HG03097 (cell line): ENCODE data around the gene BOLA1.
A peak's percentile ranks its signal among the peaks of the same experiment; 100 is the strongest.
"Not testable (repeated sequence)": the region's sequence is repeated elsewhere in the genome, so short reads cannot be mapped to it uniquely, and the experiment has no call there.

ENCODE experiments used
- ATAC-seq: cut with Tn5 transposase; IDR thresholded peaks from one replicate; pipeline ENCODE4 v1.9.1; 2021; ENCODE audit not compliant: unreplicated experiment, low FRiP score

BOLA1 gene

DNA sequence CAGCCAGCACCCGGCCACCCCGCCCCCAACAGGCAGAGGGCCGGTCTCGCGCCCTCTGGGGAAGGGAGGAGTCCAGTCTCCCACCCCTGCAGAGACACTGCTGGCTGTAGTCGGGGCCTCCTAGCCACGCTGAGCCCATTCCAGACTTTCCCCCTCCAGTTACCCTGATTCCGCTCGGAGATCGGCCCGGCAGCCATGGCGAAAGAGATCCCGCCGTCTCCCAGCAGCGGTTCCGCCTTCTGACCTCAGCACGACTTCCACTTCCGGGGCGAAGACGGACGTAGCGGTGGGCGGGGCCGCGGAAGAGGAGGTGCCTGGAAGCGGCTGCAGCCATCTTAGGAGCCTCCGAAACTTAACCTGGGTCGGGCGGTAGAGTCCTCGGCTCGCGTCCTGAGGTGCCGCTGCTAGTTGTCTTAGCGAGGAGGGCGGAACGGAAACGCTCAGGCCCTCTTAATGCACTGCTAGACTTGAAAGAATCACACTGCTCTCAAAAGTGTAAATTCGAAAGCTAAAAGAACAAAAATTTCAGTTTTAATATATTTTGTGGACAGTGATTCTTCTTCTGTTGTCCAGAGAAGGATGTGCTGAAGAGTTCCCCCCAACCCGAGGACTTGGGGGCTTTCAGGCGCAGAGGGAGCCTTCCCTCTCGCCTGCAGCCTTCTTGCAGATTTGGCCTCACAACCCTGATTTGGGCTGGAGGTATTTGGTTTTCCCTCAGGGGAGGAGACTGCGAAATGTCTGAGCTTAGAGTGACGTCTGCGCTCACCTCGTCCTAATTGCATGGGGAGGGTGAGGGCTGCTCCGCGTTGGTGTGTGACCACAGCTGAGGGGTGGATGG, 28.4 kb downstream of the BOLA1 start, which contains the start of gene SF3B4:
SF3B4 (minus strand) TSS at position 241 of the 838 bp plus-strand sequence; CDS start at position 197, 44 bp downstream.
- ATAC-seq = peak; percentile 77

DNA sequence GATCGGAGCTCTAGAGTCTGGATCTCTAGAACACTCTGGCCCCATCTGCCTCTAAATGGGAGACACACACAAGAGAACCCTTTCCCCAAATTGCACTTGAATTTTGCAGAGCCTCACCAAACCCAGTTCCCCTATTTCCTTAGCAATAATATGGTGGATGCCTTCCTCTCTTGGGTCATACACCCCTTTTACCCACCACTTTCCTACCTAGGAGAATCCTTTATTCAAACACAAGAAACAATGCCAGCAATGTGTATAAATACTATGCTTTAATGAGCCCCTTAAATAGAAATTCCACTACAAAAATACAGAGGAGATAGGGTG, 29.0 kb downstream of the BOLA1 start:
- no peak for ATAC-seq

DNA sequence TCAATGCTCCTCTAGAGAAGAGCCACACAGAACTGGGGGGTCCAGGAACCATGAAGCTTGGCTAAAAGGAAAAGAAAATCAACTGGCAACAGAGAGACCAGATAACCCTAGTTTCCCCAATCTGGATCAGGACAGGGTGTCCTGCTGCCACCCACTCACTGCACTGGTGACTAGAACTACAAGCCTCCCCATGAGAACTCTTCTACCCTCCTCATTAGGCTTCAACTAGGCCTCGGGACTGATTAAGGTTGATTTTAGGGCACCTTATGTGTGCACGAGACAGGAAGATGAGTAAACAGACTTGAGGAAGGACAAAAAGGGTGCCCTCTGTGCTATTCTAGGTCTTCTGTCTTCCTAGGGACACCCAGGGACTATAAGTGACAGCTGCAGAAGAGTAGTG, 30.5 kb downstream of the BOLA1 start:
- no peak for ATAC-seq

- ATAC-seq = no peak
Measured at GRCh38 chr1:149931212-149931790, 31.9 kb downstream of the BOLA1 start.

DNA sequence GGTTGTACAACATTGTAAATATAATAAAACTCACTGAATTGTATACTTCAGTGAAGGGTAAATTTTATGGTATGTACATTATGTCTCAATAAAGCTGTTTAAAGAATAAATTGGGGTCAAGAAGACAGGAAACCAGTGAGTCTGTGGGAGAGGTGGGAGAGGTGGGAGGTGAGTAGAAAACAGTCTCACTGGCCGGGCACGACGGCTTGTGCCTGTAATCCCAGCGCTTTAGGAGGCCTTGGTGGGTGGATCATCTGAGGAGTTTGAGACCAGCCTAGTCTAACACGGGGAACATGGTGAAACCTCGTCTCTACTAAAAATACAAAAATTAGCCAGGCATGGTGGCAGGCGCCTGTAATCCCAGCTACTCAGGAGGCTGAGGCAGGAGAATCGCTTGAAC, 33.1 kb downstream of the BOLA1 start:
- no peak for ATAC-seq

GRCh38 chr1:149933208-149933607, 33.8 kb downstream of the BOLA1 start:
- no peak for ATAC-seq

GRCh38 chr1:149934356-149934755, 35.0 kb downstream of the BOLA1 start:
- no peak for ATAC-seq

GRCh38 chr1:149936170-149936991, 37.0 kb downstream of the BOLA1 start, which contains the start of gene MTMR11:
Gene MTMR11 (minus strand): TSS chr1:149936879. CDS start chr1:149936647, 232 bp downstream.
- no peak for ATAC-seq

GRCh38 chr1:149936992-149937705, 37.8 kb downstream of the BOLA1 start:
- ATAC-seq = no peak

- ATAC-seq = no peak
Measured at GRCh38 chr1:149937759-149938158, 38.4 kb downstream of the BOLA1 start.

- ATAC-seq = not testable (repeated sequence)
Measured at GRCh38 chr1:149938668-149939003, 39.3 kb downstream of the BOLA1 start.

- ATAC-seq = no peak
Measured at GRCh38 chr1:149940427-149940826, 41.1 kb downstream of the BOLA1 start.

DNA sequence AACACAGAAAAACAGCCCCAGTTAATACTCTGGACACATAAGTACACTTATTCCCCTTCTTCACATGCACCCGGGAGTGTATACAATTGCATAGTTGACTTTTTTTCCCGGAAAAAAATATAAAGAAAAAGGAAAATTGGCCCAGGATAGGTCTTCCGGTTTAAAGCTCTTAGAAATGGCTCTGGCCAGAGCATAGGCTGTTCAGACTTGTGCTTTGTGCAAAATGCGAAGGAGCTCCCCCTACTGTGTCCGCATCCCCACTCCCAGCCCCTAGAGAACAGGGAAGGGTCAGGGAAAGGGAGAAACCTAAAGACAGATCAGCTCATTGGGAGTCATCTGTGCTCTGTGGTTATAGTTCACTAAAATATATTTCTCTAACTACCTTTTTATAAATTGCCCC, 42.8 kb downstream of the BOLA1 start:
- no peak for ATAC-seq

- ATAC-seq = no peak
Measured at GRCh38 chr1:149942885-149943284, 43.5 kb downstream of the BOLA1 start.

- ATAC-seq = no peak
Measured at GRCh38 chr1:149945206-149945605, 45.8 kb downstream of the BOLA1 start.

DNA sequence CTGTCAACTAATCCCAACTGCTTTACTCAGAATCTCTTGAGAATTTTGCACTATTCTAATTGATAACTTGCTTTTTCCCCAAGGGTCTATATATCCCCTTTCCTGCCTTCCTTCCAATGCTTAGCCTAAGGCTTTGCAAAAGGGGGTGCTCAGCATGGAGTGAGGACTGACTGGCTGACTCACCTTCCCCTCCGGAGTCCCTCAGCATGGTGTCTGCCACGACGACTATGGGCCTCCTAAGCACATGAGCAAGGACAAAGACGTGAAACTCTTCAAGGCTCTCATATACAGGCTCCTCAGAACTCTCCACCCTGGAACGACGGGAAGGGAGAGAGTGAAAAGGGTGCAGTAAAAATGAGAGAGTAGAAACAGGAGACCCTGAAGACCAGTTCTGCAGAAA, 50.5 kb downstream of the BOLA1 start:
- no peak for ATAC-seq
